SK-N-SH (cell line): ENCODE data around the gene SPTBN5. TPM values are rescaled to one million over a fixed set of nuclear protein-coding genes. Genes with fewer than 3 reads are reported as not detected.

Experiments used
- CTCF ChIA-PET: fragments of 300-600, 350-600 bp; formaldehyde crosslinking; extraction: SDS; loops from one replicate; lab custom pipeline; 2021; lab: Yijun Ruan, JAX
- POLR2A ChIA-PET: fragments of 350-600 bp; sonication (Branson Sonifier 250); formaldehyde crosslinking; extraction: SDS; loops from one replicate; lab custom pipeline; 2020; ENCODE audit warnings: antibody characterized with exemption, inconsistent platforms; lab: Yijun Ruan, JAX
- DNase-seq: peaks from one replicate; pipeline ENCODE4 v3.0.0; 2012
- H2AFZ ChIP-seq: fragments of 200-600 bp; sonication (generic); 2 replicates; pipeline ENCODE4 v1.8.1; 2016; ENCODE audit warnings: antibody characterized with exemption, mild to moderate bottlenecking, low read depth
- H3F3A ChIP-seq: fragments of 200-600 bp; sonication (generic); replicated peaks from 2 replicates; pipeline ENCODE3; 2016; ENCODE audit warnings: antibody characterized with exemption, mild to moderate bottlenecking; ENCODE audit not compliant: insufficient read depth
- H3K27ac ChIP-seq, 2 experiments: fragments of 200-500 bp in 1 of 2; fragments of 200-600 bp in 1 of 2; sonication (Bioruptor generic) in 1 of 2; sonication (generic), shearing (Covaris generic) in 1 of 2; 2 replicates each; pipeline versions ENCODE4 v1.5.1 to v1.6.1; 2014 to 2016; ENCODE audit warnings: low read depth in 2 of 2, inconsistent platforms in 1 of 2, low read length in 1 of 2, mild to moderate bottlenecking in 1 of 2, mixed read lengths in 1 of 2
- H3K27me3 ChIP-seq: fragments of 200-600 bp; sonication (generic), shearing (Covaris generic); 2 replicates; pipeline ENCODE4 v1.6.1; 2016; ENCODE audit warnings: mixed run types; ENCODE audit not compliant: insufficient read depth
- H3K36me3 ChIP-seq, 2 experiments: fragments of 200-500 bp in 1 of 2; fragments of 200-600 bp in 1 of 2; sonication (Bioruptor generic) in 1 of 2; sonication (generic) in 1 of 2; replicated peaks in 1 of 2; 2 replicates each; pipeline versions ENCODE3 to v1.5.1; 2014 to 2016; ENCODE audit warnings: low read length in 1 of 2, mild to moderate bottlenecking in 1 of 2; ENCODE audit not compliant: insufficient read depth in 2 of 2, control insufficient read depth in 1 of 2
- H3K4me1 ChIP-seq, 2 experiments: fragments of 200-500 bp in 1 of 2; fragments of 200-600 bp in 1 of 2; sonication (Bioruptor generic) in 1 of 2; sonication (generic), shearing (Covaris generic) in 1 of 2; 2 replicates each; pipeline versions ENCODE4 v1.5.1 to v1.6.1; 2014 to 2016; ENCODE audit warnings: low read depth in 1 of 2, low read length in 1 of 2, mixed run types in 1 of 2; ENCODE audit not compliant: insufficient read depth in 2 of 2, control insufficient read depth in 1 of 2
- H3K4me2 ChIP-seq: fragments of 200-600 bp; sonication (generic), shearing (Covaris generic); 2 replicates; pipeline ENCODE4 v1.6.1; 2017; ENCODE audit warnings: mixed run types
- H3K4me3 ChIP-seq, 2 experiments: fragments of 200-500 bp in 1 of 2; fragments of 200-600 bp in 1 of 2; sonication (Bioruptor generic) in 1 of 2; sonication (generic), shearing (Covaris generic) in 1 of 2; 2 replicates each; pipeline versions ENCODE4 v1.5.1 to v1.8.1; 2014 to 2016; ENCODE audit warnings: low read depth in 2 of 2, inconsistent platforms in 1 of 2, low read length in 1 of 2, mild to moderate bottlenecking in 1 of 2, mixed read lengths in 1 of 2, moderate library complexity in 1 of 2
- H3K79me2 ChIP-seq: fragments of 200-600 bp; sonication (generic); 2 replicates; pipeline ENCODE4 v1.8.1; 2017; ENCODE audit warnings: mild to moderate bottlenecking; ENCODE audit not compliant: insufficient read depth
- H3K9ac ChIP-seq: fragments of 200-600 bp; sonication (generic); 2 replicates; pipeline ENCODE4 v1.6.1; 2017; ENCODE audit warnings: mixed run types
- H3K9me2 ChIP-seq: fragments of 200-600 bp; sonication (generic); 2 replicates; pipeline ENCODE4 v1.6.1; 2017; ENCODE audit warnings: mixed run types
- H3K9me3 ChIP-seq: fragments of 200-600 bp; sonication (generic); 2 replicates; pipeline ENCODE4 v1.6.1; 2017; ENCODE audit warnings: mixed run types, mild to moderate bottlenecking, moderate library complexity
- H4K20me1 ChIP-seq: fragments of 200-600 bp; sonication (generic); 2 replicates; pipeline ENCODE4 v1.6.1; 2017; ENCODE audit warnings: mild to moderate bottlenecking, mixed run types; ENCODE audit not compliant: insufficient read depth
- CHD2 ChIP-seq: fragments of 150-350 bp; IDR thresholded peaks from 2 replicates; pipeline ENCODE4 v1.6.1; 2018; ENCODE audit warnings: low read length; ENCODE audit not compliant: partially characterized antibody
- ELF1 ChIP-seq: IDR thresholded peaks from 2 replicates; pipeline ENCODE4 v1.4.0; 2012
- FOSL2 ChIP-seq: IDR thresholded peaks from 2 replicates; pipeline ENCODE4 v1.4.0; 2012; ENCODE audit warnings: low read depth, mild to moderate bottlenecking, moderate library complexity, borderline replicate concordance
- IRF3 ChIP-seq: fragments of 150-350 bp; IDR thresholded peaks from 2 replicates; pipeline ENCODE4 v1.6.1; 2016; ENCODE audit warnings: mild to moderate bottlenecking, low read depth, low read length
- JUND ChIP-seq: IDR thresholded peaks from 2 replicates; pipeline ENCODE4 v1.4.0; 2012
- MEF2A ChIP-seq: IDR thresholded peaks from 2 replicates; pipeline ENCODE4 v1.4.0; 2012; ENCODE audit warnings: low read depth, borderline replicate concordance
- POLR2AphosphoS5 ChIP-seq: IDR thresholded peaks from 2 replicates; pipeline ENCODE4 v1.6.1; 2012; ENCODE audit warnings: low read depth, low read length
- RAD21 ChIP-seq: IDR thresholded peaks from 2 replicates; pipeline ENCODE4 v1.6.1; 2012; ENCODE audit warnings: mild to moderate bottlenecking, low read length
- RFX5 ChIP-seq: IDR thresholded peaks from 2 replicates; pipeline ENCODE4 v1.6.1; 2012; ENCODE audit warnings: mild to moderate bottlenecking, improper control_type of control experiment, low read length
- RXRA ChIP-seq: IDR thresholded peaks from 2 replicates; pipeline ENCODE4 v1.4.0; 2012; ENCODE audit warnings: low read depth, mild to moderate bottlenecking, borderline replicate concordance
- SMC3 ChIP-seq: IDR thresholded peaks from 2 replicates; pipeline ENCODE4 v1.6.1; 2012; ENCODE audit warnings: low read depth, low read length, improper control_type of control experiment
- USF2 ChIP-seq: fragments of 150-350 bp; IDR thresholded peaks from 2 replicates; pipeline ENCODE4 v1.6.1; 2017; ENCODE audit warnings: antibody characterized with exemption, low read length, low read depth, borderline replicate concordance
- YY1 ChIP-seq: IDR thresholded peaks from 2 replicates; pipeline ENCODE4 v1.4.0; 2012; ENCODE audit warnings: low read depth, mild to moderate bottlenecking
- WGBS: methylation state at CpG from one replicate; pipeline ENCODE4 v1.1.6; 2017; ENCODE audit warnings: low lambda C conversion rate; 5-methylcytosine and 5-hydroxymethylcytosine counted together
- polyA plus RNA-seq, 3 experiments: library from polyadenylated mRNA; depleted of rRNA; stranded (reverse); fragments of >200 nt; gene quantifications; 2 replicates each; pipeline ENCODE4 v1.2.3, GENCODE V29; 2012
- TF ChIP-seq, protein P1 (sequence below): IDR thresholded peaks from 2 replicates; pipeline ENCODE4 v1.4.0; 2012; ENCODE audit warnings: low read depth, borderline replicate concordance

The SPTBN5 gene
- polyA plus RNA-seq, 1 of the 3 experiments (the other 2 are of a cell fraction): 0.23 TPM

GRCh38 chr15:41903782-41904181 is 9.9 kb upstream of the SPTBN5 start:
- Histone ChIP-seq H3K4me2 (no peak overlapping the region), H3K79me2 (no peaks in the 10 kb centered on the region), H3K27ac (no peak overlapping the region), H4K20me1 (no peaks in the 10 kb centered on the region), H3K9me2 (no peaks in the 10 kb centered on the region), H2AFZ (no peak overlapping the region), H3K4me1 (peaks cover 0 to 19% of the 10 kb centered on the region in 2 experiments; a peak in 1 of 4 replicates), H3K27me3 (no peaks in the 10 kb centered on the region), H3K9ac (no peak overlapping the region), H3K9me3 (no peaks in the 10 kb centered on the region), H3K4me3 (no peak overlapping the region), H3F3A (no peaks in the 10 kb centered on the region), H3K36me3 (peaks cover 10 to 21% of the 10 kb centered on the region in 2 experiments)
- no peak for DNase-seq
- no peak for TF ChIP-seq SMC3
- TF ChIP-seq FOSL2: no peak
- no peak for TF ChIP-seq USF2
- no peak for TF ChIP-seq JUND
- TF ChIP-seq RAD21: no peak
- no peak for TF ChIP-seq POLR2AphosphoS5
- TF ChIP-seq RFX5: no peak
- TF ChIP-seq CHD2: no peak
- TF ChIP-seq IRF3: no peak
- no peak for TF ChIP-seq RXRA
- TF ChIP-seq, protein P1, sequence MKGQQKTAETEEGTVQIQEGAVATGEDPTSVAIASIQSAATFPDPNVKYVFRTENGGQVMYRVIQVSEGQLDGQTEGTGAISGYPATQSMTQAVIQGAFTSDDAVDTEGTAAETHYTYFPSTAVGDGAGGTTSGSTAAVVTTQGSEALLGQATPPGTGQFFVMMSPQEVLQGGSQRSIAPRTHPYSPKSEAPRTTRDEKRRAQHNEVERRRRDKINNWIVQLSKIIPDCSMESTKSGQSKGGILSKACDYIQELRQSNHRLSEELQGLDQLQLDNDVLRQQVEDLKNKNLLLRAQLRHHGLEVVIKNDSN: no peak
- no peak for TF ChIP-seq MEF2A
- no peak for TF ChIP-seq ELF1
- WGBS: 95% methylated on average over 11 of the region's 13 CpGs
- CTCF ChIA-PET: interaction anchor here (0.7 to 5.9 kb wide), 25 partner anchors 11 to 438 kb away, joined by 3 to 77 read pairs (median 10); partner anchors contain the start of genes EHD4, MAPKBP1, PLA2G4B and SPTBN5
- POLR2A ChIA-PET: no interaction called here

GRCh38 chr15:41901431-41901830 is 7.6 kb upstream of the SPTBN5 start:
- no peak for DNase-seq
- H3K4me2 ChIP-seq: no peak overlapping the region
- POLR2A ChIA-PET: no interaction called here
- H3K79me2 ChIP-seq: no peaks in the 10 kb centered on the region
- H4K20me1 ChIP-seq: no peaks in the 10 kb centered on the region
- H3F3A ChIP-seq: peaks cover 11% of the 10 kb centered on the region
- WGBS: 94% methylated on average over 5 of the region's 5 CpGs
- CTCF ChIA-PET: interaction anchor here (1.5 to 5.9 kb wide), 5 partner anchors 8 to 298 kb away, joined by 4 to 77 read pairs (median 52); partner anchors contain the start of genes MAPKBP1 and SPTBN5
- no peak overlapping the region for H2AFZ ChIP-seq
- H3K9me2 ChIP-seq: no peaks in the 10 kb centered on the region
- H3K4me1 ChIP-seq: peaks cover 0 to 19% of the 10 kb centered on the region in 2 experiments; a peak in 1 of 4 replicates
- H3K36me3 ChIP-seq: peaks cover 12 to 14% of the 10 kb centered on the region in 2 experiments
- no peaks in the 10 kb centered on the region for H3K9me3 ChIP-seq
- no peaks in the 10 kb centered on the region for H3K27me3 ChIP-seq
- no peak overlapping the region for H3K9ac ChIP-seq
- no peak overlapping the region for H3K4me3 ChIP-seq
- TF ChIP-seq YY1: no peak
- H3K27ac ChIP-seq: no peak overlapping the region
